OCI-LY7 (cell line): ENCODE data around the gene RAB44. TPM values are rescaled to one million over a fixed set of nuclear protein-coding genes. Genes with fewer than 3 reads are reported as not detected.

Source experiments
- BruUV-seq: library from RNA; stranded (reverse); fragments of 400-500 nt; replicated peaks from 2 replicates; lab custom pipeline; 2021; lab: Mats Ljungman, UMichigan
- CTCF ChIA-PET: fragments of 300-600 bp; sonication (Branson Sonifier 250); formaldehyde crosslinking; loops from one replicate; lab custom pipeline; 2022; ENCODE audit warnings: antibody characterized with exemption; ENCODE audit not compliant: unreplicated experiment; lab: Charles Lee
- POLR2A ChIA-PET: fragments of 300-600 bp; sonication (Branson Sonifier 250); formaldehyde crosslinking; loops from one replicate; lab custom pipeline; 2022; ENCODE audit warnings: antibody characterized with exemption; lab: Charles Lee
- DNase-seq: peaks from one replicate; pipeline ENCODE4 v3.0.0-alpha.2; 2015; ENCODE audit warnings: low spot score
- H2AFZ ChIP-seq: fragments of 200-600 bp; sonication (generic), shearing (Covaris generic); 2 replicates; pipeline ENCODE4 v1.6.1; 2014; ENCODE audit warnings: mild to moderate bottlenecking, antibody characterized with exemption, low read length, moderate library complexity
- H3K27ac ChIP-seq: fragments of 200-600 bp; sonication (generic); 2 replicates; pipeline ENCODE4 v1.5.1; 2014; ENCODE audit warnings: mixed run types, low read depth, mild to moderate bottlenecking, moderate library complexity, low read length, inconsistent platforms; ENCODE audit not compliant: poor library complexity, severe bottlenecking
- H3K36me3 ChIP-seq: fragments of 200-600 bp; sonication (generic); 2 replicates; pipeline ENCODE4 v1.6.1; 2014; ENCODE audit warnings: mild to moderate bottlenecking, antibody characterized with exemption, low read length, moderate library complexity, mixed read lengths; ENCODE audit not compliant: insufficient read depth
- H3K4me1 ChIP-seq: fragments of 200-600 bp; sonication (generic); 2 replicates; pipeline ENCODE4 v1.5.1; 2014; ENCODE audit warnings: mild to moderate bottlenecking, low read length; ENCODE audit not compliant: insufficient read depth, poor library complexity, severe bottlenecking
- H3K4me2 ChIP-seq: fragments of 200-600 bp; sonication (generic); 2 replicates; pipeline ENCODE4 v1.6.1; 2014; ENCODE audit warnings: mild to moderate bottlenecking, low read length
- H3K4me3 ChIP-seq: fragments of 200-600 bp; sonication (generic); 2 replicates; pipeline ENCODE4 v1.5.1; 2014; ENCODE audit warnings: mild to moderate bottlenecking, low read depth, low read length; ENCODE audit not compliant: poor library complexity, severe bottlenecking
- H3K79me2 ChIP-seq: fragments of 200-600 bp; sonication (generic); 2 replicates; pipeline ENCODE4 v1.6.1; 2016; ENCODE audit warnings: low read depth, mild to moderate bottlenecking, low read length, moderate library complexity, mixed read lengths; ENCODE audit not compliant: insufficient read depth
- H3K9me2 ChIP-seq: fragments of 200-600 bp; sonication (generic); 2 replicates; pipeline ENCODE4 v1.6.1; 2016; ENCODE audit warnings: mild to moderate bottlenecking, low read length, mixed read lengths; ENCODE audit not compliant: insufficient read depth
- H3K9me3 ChIP-seq: fragments of 200-600 bp; sonication (generic); 2 replicates; pipeline ENCODE4 v1.6.1; 2014; ENCODE audit warnings: mild to moderate bottlenecking, mixed run types, low read length, mixed read lengths
- H4K20me1 ChIP-seq: fragments of 200-600 bp; sonication (generic); 2 replicates; pipeline ENCODE4 v1.6.1; 2014; ENCODE audit warnings: mild to moderate bottlenecking, antibody characterized with exemption, low read length, moderate library complexity, mixed read lengths; ENCODE audit not compliant: insufficient read depth
- EZH2phosphoT487 ChIP-seq: fragments of 200-600 bp; sonication (generic); IDR thresholded peaks from 2 replicates; pipeline ENCODE4 v1.6.1; 2018; ENCODE audit warnings: low read depth, borderline replicate concordance, mild to moderate bottlenecking, mixed run types, antibody characterized with exemption, low read length, moderate library complexity, mixed read lengths
- intact Hi-C: fragments of 100-400 bp; cut with micrococcal nuclease; formaldehyde crosslinking; loops from one replicate; pipeline ENCODE4 v1.10.0; 2022; ENCODE audit not compliant: unreplicated experiment
- total RNA-seq, 2 experiments: library from RNA; depleted of rRNA in 1 of 2; stranded (reverse); fragments of >200 nt in 1 of 2; shearing (Covaris generic) in 1 of 2; gene quantifications; 2 replicates each; pipeline ENCODE4 v1.2.3, GENCODE V29; 2014 to 2022
- TF ChIP-seq, protein P1 (sequence below): fragments of 200-600 bp; sonication (generic); conservative IDR thresholded peaks from 2 replicates; pipeline ENCODE4 v1.5.1; 2014; ENCODE audit warnings: mild to moderate bottlenecking, antibody characterized with exemption, low read length, moderate library complexity, mixed read lengths

RAB44 gene
- total RNA-seq, 2 experiments from 2014 or later, result 0.09 TPM; not detected in 1

DNA sequence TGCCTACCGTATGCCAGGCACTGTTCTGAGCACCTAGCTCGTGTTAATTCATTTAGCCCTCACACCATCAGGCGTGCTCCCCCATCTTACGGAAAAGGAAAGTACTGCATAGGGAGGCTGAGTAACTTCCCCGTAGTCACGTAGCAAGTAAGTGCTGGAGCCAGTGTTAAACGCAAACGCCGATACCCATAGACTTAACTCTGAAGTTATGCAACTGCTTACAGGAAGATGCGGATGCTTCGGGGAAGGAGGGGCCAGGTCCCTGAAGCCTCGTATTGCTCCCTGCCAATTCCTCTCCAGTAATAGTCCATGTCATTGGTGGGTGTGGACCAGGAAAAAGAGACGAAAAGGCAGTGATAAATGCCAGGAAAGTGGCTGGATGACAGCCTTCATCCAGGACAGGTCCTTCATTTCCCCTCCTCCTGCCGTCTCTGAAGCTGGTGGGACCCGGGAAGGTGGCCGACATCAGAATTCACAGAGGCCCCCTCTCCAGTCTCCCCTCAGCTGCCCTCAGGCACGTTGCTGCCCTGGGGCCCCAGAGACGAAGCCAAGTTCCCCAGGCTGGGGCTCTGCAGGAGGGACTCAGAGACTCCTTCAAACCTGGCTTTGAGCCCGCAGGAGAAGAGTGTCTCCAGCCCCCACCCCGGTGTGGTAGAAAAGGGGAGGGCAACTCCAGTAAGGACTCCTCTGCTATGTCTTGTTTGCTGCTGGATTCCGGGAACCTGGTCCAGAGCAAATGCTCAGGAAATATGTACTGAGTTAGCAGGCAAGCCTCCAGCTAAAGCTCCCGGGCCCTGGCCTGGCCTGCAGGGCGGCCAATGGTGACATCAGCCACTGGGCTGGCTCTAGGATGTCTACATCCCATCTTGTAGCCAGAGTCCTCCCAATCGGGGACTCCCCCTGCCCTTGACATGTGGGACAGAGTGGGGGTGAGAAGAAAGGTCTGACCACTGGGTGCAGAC, 37.8 kb downstream of the RAB44 start:
- TF ChIP-seq, protein P1, sequence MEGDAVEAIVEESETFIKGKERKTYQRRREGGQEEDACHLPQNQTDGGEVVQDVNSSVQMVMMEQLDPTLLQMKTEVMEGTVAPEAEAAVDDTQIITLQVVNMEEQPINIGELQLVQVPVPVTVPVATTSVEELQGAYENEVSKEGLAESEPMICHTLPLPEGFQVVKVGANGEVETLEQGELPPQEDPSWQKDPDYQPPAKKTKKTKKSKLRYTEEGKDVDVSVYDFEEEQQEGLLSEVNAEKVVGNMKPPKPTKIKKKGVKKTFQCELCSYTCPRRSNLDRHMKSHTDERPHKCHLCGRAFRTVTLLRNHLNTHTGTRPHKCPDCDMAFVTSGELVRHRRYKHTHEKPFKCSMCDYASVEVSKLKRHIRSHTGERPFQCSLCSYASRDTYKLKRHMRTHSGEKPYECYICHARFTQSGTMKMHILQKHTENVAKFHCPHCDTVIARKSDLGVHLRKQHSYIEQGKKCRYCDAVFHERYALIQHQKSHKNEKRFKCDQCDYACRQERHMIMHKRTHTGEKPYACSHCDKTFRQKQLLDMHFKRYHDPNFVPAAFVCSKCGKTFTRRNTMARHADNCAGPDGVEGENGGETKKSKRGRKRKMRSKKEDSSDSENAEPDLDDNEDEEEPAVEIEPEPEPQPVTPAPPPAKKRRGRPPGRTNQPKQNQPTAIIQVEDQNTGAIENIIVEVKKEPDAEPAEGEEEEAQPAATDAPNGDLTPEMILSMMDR, result no peak
- no peak for TF ChIP-seq EZH2phosphoT487
- Histone ChIP-seq H3K4me1 (no peaks in the 10 kb centered on the region), H3K9me3 (no peaks in the 10 kb centered on the region), H4K20me1 (no peaks in the 10 kb centered on the region), H3K27ac (no peak overlapping the region), H3K9me2 (no peaks in the 10 kb centered on the region), H2AFZ (no peak overlapping the region), H3K36me3 (no peaks in the 10 kb centered on the region), H3K4me3 (no peak overlapping the region), H3K4me2 (no peak overlapping the region), H3K79me2 (no peaks in the 10 kb centered on the region)
- intact Hi-C loops, result no loop called here
- BruUV-seq, result no TSS peak
- ChIA-PET CTCF (interaction anchor here (1.6 kb wide), 1 partner anchor 23 kb away, joined by 8 read pairs; no protein-coding TSS in a partner anchor), POLR2A (no interaction called here)
- no peak for DNase-seq

DNA sequence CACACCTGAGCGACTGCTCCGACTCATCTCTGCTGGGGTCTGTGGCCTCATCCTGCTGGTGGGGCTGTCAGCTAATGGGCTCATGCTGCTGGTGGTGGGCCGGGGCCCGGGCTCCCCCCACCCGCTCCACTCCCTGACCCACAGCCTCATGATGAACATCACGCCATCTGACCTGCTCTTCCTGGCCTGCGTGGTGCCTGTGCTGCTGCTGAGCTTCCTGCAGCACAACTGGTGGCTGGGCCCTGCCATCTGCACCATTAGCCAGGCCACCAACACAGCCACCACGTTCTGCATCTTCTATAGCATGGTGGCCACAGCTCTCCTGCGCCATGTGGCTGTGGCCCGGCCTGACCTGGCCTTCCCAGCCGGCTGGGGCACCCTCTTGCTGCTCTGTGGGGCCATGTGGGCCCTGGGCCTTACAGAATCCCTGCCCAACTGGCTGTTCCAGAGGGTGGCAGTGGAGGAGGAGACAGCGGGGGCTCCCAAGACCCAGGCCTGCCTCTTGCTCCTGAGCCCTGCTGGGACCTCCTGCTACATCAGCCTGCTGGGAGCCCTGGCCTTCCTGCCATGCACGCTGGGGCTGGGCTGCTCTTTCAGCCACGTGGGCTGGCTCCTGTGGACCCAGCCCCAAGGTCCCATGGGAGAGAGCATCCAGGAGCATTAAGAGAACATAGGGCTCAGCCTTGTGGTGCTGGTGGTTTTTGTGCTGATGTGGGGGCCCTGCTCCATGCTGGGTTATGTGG, 39.6 kb downstream of the RAB44 start:
- ChIA-PET CTCF (no interaction called here), POLR2A (no interaction called here)
- Histone ChIP-seq H3K9me3 (no peaks in the 10 kb centered on the region), H3K36me3 (no peaks in the 10 kb centered on the region), H3K4me3 (no peak overlapping the region), H2AFZ (no peak overlapping the region), H3K4me2 (no peak overlapping the region), H3K27ac (no peak overlapping the region), H3K9me2 (no peaks in the 10 kb centered on the region), H4K20me1 (no peaks in the 10 kb centered on the region), H3K4me1 (no peaks in the 10 kb centered on the region), H3K79me2 (no peaks in the 10 kb centered on the region)
- DNase-seq, result no peak
- BruUV-seq, result no TSS peak
- no peak for TF ChIP-seq EZH2phosphoT487
- intact Hi-C loops, result no loop called here

DNA sequence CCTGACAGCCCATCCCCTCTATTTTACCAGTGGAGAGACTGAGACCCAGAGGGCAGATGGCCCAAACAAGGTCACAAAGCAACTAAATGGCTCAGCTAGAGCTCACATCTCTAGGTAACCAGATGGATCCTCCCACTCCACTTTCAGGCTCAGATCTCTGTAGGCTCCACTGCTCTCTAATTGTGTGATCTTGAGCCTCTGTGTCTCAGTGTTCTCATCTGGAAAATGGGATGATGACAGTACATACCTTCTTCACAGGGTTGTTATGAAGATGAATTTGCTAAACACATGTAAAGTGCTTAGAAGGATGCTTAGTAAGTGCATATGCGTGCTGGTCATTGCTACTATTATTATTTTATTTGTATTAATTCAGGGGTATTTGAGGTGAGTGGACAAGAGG, 40.5 kb downstream of the RAB44 start:
- Histone ChIP-seq H3K4me2 (no peak overlapping the region), H3K9me2 (no peaks in the 10 kb centered on the region), H3K36me3 (no peaks in the 10 kb centered on the region), H4K20me1 (no peaks in the 10 kb centered on the region), H3K4me1 (no peaks in the 10 kb centered on the region), H3K27ac (no peak overlapping the region), H3K79me2 (no peaks in the 10 kb centered on the region), H3K9me3 (no peaks in the 10 kb centered on the region), H3K4me3 (no peak overlapping the region), H2AFZ (no peak overlapping the region)
- ChIA-PET CTCF (no interaction called here), POLR2A (interaction anchor here (1.4 kb wide), 1 partner anchor 12 kb away, joined by 3 read pairs; no protein-coding TSS in a partner anchor)
- BruUV-seq, result no TSS peak
- DNase-seq, result no peak
- TF ChIP-seq, protein P1, result no peak
- no peak for TF ChIP-seq EZH2phosphoT487
- intact Hi-C loops, result no loop called here
